ENCODE measurements around the gene MAPK1. TPM values are rescaled to one million over a fixed set of nuclear protein-coding genes. Genes with fewer than 3 reads are reported as not detected.

The MAPK1 gene
- total RNA-seq, 4 donors from 2014 or later = 29.0 to 46.8 (median 35.1) TPM

DNA sequence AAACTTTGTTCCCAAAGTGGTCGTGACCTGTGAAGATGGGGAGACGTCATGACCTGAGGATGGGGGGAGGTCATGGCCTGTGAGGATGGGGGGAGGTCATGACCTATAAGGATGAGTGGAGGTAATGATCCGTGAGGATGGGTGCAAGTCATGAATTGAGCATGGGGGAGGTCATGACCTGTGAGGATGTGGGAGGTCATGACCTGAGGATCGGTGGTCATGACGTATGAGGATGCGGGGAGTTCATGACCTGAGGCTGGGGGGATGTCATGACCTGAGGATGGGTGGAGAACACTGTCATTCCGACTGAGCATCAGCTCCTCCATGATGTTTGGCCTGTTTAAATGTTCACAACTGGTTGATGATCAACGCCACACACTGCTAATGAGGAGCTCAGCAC is 157.8 kb downstream of the MAPK1 start:
- ATAC-seq (ENCODE audit: low FRiP score) = no peak
- TF ChIP-seq, protein P1, sequence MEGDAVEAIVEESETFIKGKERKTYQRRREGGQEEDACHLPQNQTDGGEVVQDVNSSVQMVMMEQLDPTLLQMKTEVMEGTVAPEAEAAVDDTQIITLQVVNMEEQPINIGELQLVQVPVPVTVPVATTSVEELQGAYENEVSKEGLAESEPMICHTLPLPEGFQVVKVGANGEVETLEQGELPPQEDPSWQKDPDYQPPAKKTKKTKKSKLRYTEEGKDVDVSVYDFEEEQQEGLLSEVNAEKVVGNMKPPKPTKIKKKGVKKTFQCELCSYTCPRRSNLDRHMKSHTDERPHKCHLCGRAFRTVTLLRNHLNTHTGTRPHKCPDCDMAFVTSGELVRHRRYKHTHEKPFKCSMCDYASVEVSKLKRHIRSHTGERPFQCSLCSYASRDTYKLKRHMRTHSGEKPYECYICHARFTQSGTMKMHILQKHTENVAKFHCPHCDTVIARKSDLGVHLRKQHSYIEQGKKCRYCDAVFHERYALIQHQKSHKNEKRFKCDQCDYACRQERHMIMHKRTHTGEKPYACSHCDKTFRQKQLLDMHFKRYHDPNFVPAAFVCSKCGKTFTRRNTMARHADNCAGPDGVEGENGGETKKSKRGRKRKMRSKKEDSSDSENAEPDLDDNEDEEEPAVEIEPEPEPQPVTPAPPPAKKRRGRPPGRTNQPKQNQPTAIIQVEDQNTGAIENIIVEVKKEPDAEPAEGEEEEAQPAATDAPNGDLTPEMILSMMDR (IDR thresholded peaks at IDR 0.05) = no peak
- DNase-seq (ENCODE audit: low spot score) = no peak

DNA sequence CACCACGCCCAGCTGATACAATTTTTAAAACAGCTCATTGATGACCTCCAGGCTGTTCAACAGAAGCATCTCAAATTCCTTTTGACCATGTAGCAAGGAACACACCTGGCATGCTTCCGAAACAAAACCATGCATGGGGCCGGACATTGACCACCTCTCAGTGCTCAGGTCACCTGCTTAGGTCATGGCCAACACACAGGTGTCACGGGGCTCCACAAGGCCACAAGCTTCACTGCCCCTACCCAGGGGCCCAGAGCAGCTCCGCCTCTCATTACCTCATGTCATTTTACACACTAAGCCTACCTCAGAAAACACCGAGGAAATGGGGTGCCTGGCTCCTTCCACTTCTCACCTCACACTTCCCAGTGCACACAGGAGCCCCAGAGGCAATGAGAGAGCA is 158.5 kb downstream of the MAPK1 start:
- TF ChIP-seq, protein P1 (IDR thresholded peaks at IDR 0.05) = no peak
- no peak for ATAC-seq (ENCODE audit: low FRiP score)
- DNase-seq (ENCODE audit: low spot score) = no peak

DNA sequence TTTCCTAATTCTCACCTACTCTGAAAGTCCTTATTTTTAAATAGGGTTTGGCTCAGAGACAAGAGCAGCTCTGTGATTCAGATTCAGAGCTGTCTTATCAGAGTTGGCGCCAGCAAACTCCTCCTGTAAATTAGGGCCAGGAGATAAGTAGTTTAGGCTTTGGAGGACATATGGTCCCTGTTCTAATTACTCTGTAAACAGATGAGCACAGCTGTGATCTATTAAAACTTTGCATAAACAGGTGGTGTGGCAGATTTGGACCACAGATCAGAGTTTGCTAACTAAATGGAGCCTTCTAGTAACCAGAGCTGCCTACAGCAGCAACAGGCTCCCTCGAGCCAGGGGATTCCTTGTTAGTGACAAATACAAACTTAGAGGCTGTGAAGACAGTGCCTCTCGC is 159.8 kb downstream of the MAPK1 start:
- DNase-seq (ENCODE audit: low spot score) (no peak), ATAC-seq (ENCODE audit: low FRiP score) (no peak)
- TF ChIP-seq, protein P1 (IDR thresholded peaks at IDR 0.05) = no peak

Small RNAs within 50 kb of the gene (small RNA-seq; reads per million reads assigned to genes)
- gene RN7SL280P (not detected), gene RNA5SP493 (not detected)

Other genes starting within 250 kb of the MAPK1 start
- gene YDJC, start 237.6 kb downstream of the MAPK1 start, total RNA-seq = 10 to 100 TPM; 14.3 to 33.3 (median 17.1) TPM
- gene CCDC116, start 234.9 kb downstream of the MAPK1 start, total RNA-seq = under 1 TPM in 3 of 4 donors, not detected in 1; 0.31 to 0.46 (median 0.36) TPM
- gene SDF2L1, start 225.3 kb downstream of the MAPK1 start, total RNA-seq = 10 to 100 TPM; 16.3 to 49.4 (median 34.0) TPM
- 10 to 100 TPM; 22.8 to 33.6 (median 28.0) TPM for gene PPIL2, start 201.6 kb downstream of the MAPK1 start, total RNA-seq
- 1 to 10 TPM; 2.0 to 5.4 (median 3.7) TPM for gene YPEL1, start 131.9 kb downstream of the MAPK1 start, total RNA-seq
- 10 to 100 TPM; 22.9 to 67.3 (median 32.4) TPM for gene PPM1F, start 85.2 kb upstream of the MAPK1 start, total RNA-seq
- gene TOP3B, start 115.1 kb upstream of the MAPK1 start, total RNA-seq = 10 to 100 TPM; 17.5 to 45.4 (median 21.3) TPM

Measured in omental fat pad (tissue), 4 donors.